ENCODE results near the gene SNRPN.
"Not testable (repeated sequence)": the region's sequence is repeated elsewhere in the genome, so short reads cannot be mapped to it uniquely, and the experiment has no call there.

Gene SNRPN

DNA sequence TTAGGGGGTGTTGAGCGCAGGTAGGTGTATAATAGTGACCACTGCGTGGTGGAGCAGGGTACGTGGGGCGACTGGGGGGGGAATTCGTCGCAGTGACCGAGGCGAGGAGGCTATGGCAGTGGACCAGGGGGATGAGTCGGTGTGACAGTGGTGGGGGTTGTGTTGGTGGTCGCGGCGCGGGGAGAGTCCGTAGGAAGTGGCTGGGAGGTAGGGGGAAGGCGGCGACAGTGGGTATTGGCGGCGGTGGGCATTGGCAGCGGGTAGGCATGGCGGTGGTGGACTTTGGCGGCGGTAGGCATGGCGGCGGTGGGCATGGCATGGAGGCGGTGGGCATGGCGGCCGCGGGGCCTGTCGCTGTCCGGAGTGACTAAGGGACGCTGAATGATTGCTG lies 739 bp downstream of the SNRPN start:
- peak in 1 of 2 donors; percentile 54 for DNase-seq (ENCODE audit: low spot score in 2 of 2)
- Mint-ChIP-seq H3K36me3 (peaks cover 16% of the 10 kb centered on the region), H3K27ac (peak overlapping the region; percentile 94), H3K4me3 (peak overlapping the region; percentile 94), H3K4me1 (peaks cover 20% of the 10 kb centered on the region), H3K9me3 (no peaks in the 10 kb centered on the region)
- peak; percentile 11 for ATAC-seq

DNA sequence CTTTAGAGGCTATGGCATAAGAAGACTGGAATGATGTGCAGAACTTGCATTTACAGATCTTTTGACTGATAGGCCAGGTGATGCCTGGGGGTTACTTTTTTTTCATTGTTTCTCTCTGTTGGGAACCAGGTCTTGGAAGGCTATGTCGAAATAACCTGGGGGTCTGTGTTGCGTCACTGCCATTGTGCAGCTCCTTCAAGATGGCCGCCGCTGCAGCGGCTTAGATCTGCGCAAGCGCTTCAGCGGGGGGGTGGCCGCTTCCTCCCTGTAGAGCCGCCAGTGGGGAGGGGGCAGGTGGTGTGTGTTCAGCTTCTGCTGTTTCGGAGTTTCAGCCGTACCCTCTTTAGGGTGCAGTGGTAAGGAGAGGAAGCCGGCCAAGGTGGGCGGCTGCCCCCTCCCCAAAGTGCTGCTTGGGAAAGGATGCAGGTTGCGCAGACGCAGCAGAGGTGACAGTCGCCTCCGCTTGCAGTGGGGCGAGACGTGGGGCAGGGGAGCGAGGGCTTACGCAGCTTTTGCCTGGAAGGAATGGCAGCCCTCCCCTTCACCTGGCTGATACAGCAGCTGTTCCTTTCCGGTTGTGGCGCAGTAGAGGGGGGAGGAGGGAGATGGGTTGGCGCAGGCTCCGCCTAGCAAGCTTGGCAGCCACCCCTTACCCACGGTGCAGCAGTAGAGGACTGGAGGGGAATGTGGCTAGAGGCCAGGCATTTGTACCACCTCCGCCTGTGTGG lies 1.5 kb downstream of the SNRPN start:
- H3K36me3 Mint-ChIP-seq = peaks cover 16% of the 10 kb centered on the region
- H3K27ac Mint-ChIP-seq = peak overlapping the region; percentile 94
- H3K9me3 Mint-ChIP-seq = no peaks in the 10 kb centered on the region
- DNase-seq (ENCODE audit: low spot score in 2 of 2) (peak; percentile 17 to 72), ATAC-seq (peak; percentile 78)
- peak overlapping the region; percentile 94 for H3K4me3 Mint-ChIP-seq
- H3K4me1 Mint-ChIP-seq = peaks cover 20% of the 10 kb centered on the region

DNA sequence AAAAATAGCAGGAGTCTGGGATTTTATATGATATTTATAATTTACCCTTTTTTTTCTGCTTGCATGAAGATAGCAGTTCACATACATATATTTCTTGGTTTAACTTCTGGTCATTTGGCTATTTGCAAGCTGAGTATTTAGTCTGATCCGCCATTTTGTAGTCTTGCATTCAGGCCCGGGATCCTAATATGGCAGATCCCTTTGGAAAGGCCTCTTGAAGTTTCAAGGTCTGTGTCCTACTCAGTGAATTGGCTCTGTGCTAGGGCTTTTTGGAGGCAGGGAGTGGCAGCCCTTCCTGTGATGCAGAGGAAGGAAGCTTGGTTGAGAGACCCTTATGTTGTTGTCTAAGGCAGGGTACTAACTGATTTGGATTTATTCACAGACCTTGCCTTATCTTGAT lies 2.9 kb downstream of the SNRPN start:
- no peak overlapping the region for H3K27ac Mint-ChIP-seq
- peaks cover 20% of the 10 kb centered on the region for H3K4me1 Mint-ChIP-seq
- H3K4me3 Mint-ChIP-seq = peak overlapping the region; percentile 94
- H3K36me3 Mint-ChIP-seq = peaks cover 16% of the 10 kb centered on the region
- no peak for DNase-seq (ENCODE audit: low spot score in 2 of 2)
- no peaks in the 10 kb centered on the region for H3K9me3 Mint-ChIP-seq
- no peak for ATAC-seq

DNA sequence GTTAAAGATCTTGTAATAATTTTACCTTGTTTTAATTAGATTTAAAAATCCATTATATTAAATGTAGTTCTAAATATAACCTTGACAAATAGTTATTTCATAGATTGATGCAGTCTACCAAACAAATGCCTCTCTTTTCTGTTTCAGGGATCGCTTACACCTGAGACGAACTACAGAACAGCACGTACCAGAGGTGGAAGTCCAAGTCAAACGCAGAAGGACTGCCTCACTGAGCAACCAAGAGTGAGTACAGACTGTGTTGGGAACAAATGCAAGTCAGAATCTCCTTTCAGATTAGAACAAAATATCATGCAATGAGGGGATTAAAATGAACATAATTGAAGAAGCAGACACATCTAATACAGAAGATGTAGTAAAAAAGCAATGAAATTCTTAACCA lies 7.2 kb downstream of the SNRPN start:
- ATAC-seq (no peak), DNase-seq (ENCODE audit: low spot score in 2 of 2) (no peak)
- H3K36me3 Mint-ChIP-seq = peaks cover 41% of the 10 kb centered on the region
- no peak overlapping the region for H3K4me3 Mint-ChIP-seq
- peaks cover 19% of the 10 kb centered on the region for H3K4me1 Mint-ChIP-seq
- no peak overlapping the region for H3K27ac Mint-ChIP-seq
- H3K9me3 Mint-ChIP-seq = peaks cover 4% of the 10 kb centered on the region

DNA sequence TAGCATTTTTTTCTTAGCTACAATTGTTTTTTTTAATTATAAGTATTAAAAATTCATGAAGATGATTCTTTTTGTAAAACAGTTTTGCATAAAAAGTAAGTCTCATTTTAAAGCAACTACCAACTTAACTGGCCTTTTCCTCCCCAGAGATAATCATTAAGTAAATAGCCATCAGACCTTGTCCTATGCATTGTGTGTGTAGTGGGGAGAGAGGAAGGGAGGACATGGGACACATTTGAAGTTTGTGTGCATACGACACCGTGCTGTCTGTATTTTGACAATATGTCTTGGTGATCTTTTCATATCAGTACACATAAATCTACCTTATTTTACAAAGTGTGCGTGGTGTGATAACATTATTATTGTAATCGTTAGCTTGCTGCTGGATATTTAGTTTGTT lies 8.1 kb downstream of the SNRPN start:
- peaks cover 16% of the 10 kb centered on the region for H3K4me1 Mint-ChIP-seq
- H3K9me3 Mint-ChIP-seq = peaks cover 4% of the 10 kb centered on the region
- peaks cover 50% of the 10 kb centered on the region for H3K36me3 Mint-ChIP-seq
- H3K27ac Mint-ChIP-seq = no peak overlapping the region
- H3K4me3 Mint-ChIP-seq = no peak overlapping the region
- DNase-seq (ENCODE audit: low spot score in 2 of 2) (no peak), ATAC-seq (no peak)

DNA sequence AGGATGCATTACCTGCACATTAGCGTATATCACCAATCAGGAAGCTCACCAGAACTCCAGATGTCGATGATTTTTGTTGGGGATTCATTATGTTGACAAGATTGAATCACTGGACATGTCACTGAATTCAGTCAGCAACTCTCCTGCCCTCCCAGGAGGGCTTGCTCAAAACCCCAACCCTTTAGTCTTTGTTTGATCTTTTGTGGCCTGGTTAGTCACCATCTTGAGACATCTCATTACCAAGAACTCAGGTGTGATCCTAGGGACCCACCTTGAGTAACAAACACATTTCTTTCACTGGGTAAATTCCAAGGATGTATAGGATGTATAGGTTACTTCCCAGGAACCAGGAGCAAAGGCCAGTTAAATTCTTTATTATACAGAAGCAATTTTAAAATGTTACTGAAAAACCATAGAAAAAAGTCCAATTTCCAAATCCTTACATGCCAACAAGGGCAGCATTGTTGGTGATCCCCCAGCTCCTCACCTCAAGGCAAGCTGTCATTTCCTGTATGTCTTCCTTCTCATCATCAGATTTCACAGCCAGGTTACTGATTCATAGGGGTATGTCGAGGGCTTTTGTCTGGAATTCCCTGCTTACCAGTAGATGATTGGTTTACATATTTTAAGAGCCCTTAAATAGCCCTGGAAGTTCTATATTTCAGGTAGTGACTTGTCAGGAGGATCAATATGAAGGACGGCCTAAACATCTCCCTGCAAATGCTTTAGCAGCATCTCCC lies 11.7 kb downstream of the SNRPN start:
- H3K36me3 Mint-ChIP-seq = peaks cover 86% of the 10 kb centered on the region

DNA sequence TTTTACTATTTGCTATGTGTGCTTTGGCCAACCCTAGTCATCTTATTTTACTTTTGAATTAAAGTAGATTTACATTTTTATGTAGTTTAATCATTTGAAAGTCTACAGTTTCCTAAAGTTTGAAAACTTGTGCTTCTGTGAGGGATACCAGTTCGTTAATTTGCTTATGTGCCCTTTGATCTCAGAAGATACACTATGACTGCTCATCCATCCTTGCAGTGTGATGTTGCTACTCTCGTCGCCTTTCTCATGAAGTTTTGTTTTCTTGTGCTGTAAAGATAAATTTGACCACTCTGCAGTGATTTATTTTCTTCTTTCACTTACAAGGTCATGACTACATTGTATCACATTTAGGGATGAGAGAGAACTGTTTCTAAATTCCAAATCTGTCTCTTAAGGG lies 16.3 kb downstream of the SNRPN start:
- H3K9me3 Mint-ChIP-seq = peaks cover 10% of the 10 kb centered on the region
- peaks cover 87% of the 10 kb centered on the region for H3K36me3 Mint-ChIP-seq
- no peak overlapping the region for H3K27ac Mint-ChIP-seq
- H3K4me1 Mint-ChIP-seq = no peaks in the 10 kb centered on the region
- ATAC-seq = no peak
- DNase-seq (ENCODE audit: low spot score in 2 of 2) = no peak
- no peak overlapping the region for H3K4me3 Mint-ChIP-seq

More for the DNA sequence above, 11.7 kb downstream of the SNRPN start:
- Mint-ChIP-seq H3K27ac (no peak overlapping the region), H3K4me3 (no peak overlapping the region), H3K4me1 (peaks cover 6% of the 10 kb centered on the region), H3K9me3 (peaks cover 7% of the 10 kb centered on the region)
- DNase-seq (ENCODE audit: low spot score in 2 of 2) (no peak), ATAC-seq (peak; percentile 71)

DNA sequence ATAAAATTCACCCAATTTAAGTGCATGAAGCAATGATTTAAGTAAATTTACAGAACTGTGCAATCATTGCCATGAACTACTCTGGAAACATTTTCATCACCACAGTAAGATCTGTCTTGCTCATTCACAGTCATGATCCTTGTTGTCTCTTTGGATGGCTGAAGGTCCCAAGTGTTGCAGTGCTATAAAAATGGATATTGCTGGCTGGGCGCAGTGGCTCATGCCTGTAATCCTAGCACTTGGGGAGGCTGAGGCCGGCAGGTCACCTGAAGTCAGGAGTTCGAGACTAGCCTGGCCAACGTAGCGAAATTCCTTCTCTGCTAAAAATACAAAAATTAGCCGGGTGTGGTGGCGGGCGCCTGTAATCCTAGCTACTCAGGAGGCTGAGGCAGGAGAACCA lies 17.0 kb downstream of the SNRPN start:
- H3K4me3 Mint-ChIP-seq = no peak overlapping the region
- ATAC-seq = no peak
- DNase-seq (ENCODE audit: low spot score in 2 of 2) = no peak
- H3K9me3 Mint-ChIP-seq = peaks cover 13% of the 10 kb centered on the region
- peaks cover 87% of the 10 kb centered on the region for H3K36me3 Mint-ChIP-seq
- H3K27ac Mint-ChIP-seq = no peak overlapping the region
- H3K4me1 Mint-ChIP-seq = no peaks in the 10 kb centered on the region

DNA sequence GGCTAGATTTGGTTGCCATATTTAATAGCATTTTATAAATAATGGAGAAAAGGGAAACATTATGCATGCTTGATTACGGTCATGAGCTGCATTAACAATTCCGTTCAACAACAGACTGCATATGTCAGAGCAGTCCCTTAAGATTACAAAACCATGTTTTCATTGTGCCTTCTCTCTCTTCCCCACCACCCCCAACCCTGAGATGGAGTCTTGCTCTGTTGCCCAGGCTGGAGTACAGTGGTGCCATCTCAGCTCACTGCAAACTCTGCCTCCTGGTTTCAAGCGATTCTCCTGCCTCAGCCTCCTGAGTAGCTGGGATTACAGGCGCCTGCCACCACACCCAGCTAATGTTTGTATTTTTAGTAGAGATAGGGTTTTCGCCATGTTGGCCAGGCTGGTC lies 17.9 kb downstream of the SNRPN start:
- not testable (repeated sequence) for H3K4me1 Mint-ChIP-seq; ATAC-seq; H3K4me3 Mint-ChIP-seq; H3K27ac Mint-ChIP-seq; DNase-seq (ENCODE audit: low spot score in 2 of 2)
- Mint-ChIP-seq H3K36me3 (peaks cover 87% of the 10 kb centered on the region), H3K9me3 (peaks cover 13% of the 10 kb centered on the region)

DNA sequence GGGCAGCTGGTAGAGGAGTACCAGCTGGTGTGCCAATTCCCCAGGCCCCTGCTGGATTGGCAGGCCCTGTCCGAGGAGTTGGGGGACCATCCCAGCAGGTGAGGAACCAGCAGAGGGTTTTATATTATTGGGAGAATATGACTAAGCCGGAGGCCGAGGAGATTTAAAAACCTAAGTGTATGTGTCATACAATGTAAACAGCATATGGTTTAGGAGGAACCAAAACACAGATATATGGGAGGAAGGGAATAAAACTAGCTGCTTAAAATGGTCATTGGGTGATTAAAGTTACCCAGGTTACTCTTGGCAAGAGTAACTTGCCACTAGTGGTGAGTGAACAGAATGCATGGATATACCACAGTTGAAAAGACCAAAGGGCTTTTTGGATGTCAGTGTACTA lies 22.1 kb downstream of the SNRPN start:
- Mint-ChIP-seq H3K4me3 (no peak overlapping the region), H3K27ac (no peak overlapping the region), H3K9me3 (peaks cover 13% of the 10 kb centered on the region), H3K36me3 (peaks cover 90% of the 10 kb centered on the region), H3K4me1 (no peaks in the 10 kb centered on the region)
- DNase-seq (ENCODE audit: low spot score in 2 of 2) = no peak
- ATAC-seq = no peak

DNA sequence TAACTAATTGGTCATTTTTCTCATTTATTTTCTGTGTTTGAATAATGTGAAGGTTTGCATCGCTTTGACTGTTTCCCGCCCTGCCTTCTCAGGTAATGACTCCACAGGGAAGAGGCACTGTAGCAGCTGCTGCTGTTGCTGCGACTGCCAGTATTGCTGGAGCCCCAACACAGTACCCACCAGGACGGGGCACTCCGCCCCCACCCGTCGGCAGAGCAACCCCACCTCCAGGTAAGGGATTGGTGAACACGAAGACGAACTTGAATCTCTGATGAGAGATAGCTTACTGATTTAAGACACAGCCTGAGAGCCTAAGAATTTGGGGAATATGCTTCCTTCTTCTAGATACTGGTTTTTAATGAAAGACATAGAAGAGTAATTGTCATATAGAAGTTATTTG lies 22.9 kb downstream of the SNRPN start:
- peaks cover 90% of the 10 kb centered on the region for H3K36me3 Mint-ChIP-seq
- DNase-seq (ENCODE audit: low spot score in 2 of 2) (no peak), ATAC-seq (no peak)
- H3K4me3 Mint-ChIP-seq = no peak overlapping the region
- H3K9me3 Mint-ChIP-seq = peaks cover 13% of the 10 kb centered on the region
- no peaks in the 10 kb centered on the region for H3K4me1 Mint-ChIP-seq
- H3K27ac Mint-ChIP-seq = no peak overlapping the region

DNA sequence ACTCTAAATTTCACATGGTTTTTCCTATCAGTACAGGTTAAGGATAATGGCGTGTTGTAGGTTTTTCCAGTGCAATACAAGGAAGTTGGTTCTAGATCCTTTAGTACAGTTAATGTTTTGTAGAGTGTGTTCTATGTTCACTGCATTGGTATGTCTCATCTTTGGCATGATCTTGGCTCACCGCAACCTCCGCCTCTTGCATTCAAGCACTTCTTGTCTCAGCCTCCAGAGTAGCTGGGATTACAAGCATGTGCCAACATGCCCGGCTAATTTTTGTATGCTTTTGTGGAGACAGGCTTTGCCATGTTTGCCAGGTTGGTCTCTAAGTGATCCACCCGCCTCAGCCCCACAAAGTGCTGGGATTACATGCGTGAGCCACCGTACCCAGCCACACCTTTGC lies 30.4 kb downstream of the SNRPN start:
- H3K4me3 Mint-ChIP-seq = no peak overlapping the region
- H3K27ac Mint-ChIP-seq = no peak overlapping the region
- peaks cover 78% of the 10 kb centered on the region for H3K36me3 Mint-ChIP-seq
- ATAC-seq = no peak
- no peak for DNase-seq (ENCODE audit: low spot score in 2 of 2)
- H3K9me3 Mint-ChIP-seq = peaks cover 21% of the 10 kb centered on the region
- peaks cover 7% of the 10 kb centered on the region for H3K4me1 Mint-ChIP-seq

DNA sequence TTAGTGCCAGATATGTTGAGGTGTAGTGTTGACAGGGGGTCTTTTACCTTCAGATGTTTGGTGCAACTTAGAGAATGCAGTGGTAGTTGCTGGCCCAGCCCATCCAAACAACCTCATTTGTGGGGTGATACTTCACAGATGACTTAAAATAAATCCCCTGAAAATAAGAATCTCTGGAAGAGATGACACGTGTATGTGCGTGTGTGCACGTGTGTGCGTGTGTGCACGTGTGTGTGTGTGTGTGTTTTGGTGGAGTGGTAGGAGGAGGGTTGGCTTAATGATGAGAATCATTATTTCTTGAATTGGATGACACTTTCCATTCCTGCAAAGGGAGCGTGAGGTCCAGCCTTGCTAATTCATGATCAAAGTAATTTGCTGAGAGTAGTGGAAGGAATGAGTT lies 31.9 kb downstream of the SNRPN start:
- Mint-ChIP-seq H3K4me3 (no peak overlapping the region), H3K36me3 (peaks cover 64% of the 10 kb centered on the region), H3K4me1 (peaks cover 7% of the 10 kb centered on the region), H3K9me3 (peaks cover 18% of the 10 kb centered on the region), H3K27ac (no peak overlapping the region)
- ATAC-seq (no peak), DNase-seq (ENCODE audit: low spot score in 2 of 2) (no peak)

DNA sequence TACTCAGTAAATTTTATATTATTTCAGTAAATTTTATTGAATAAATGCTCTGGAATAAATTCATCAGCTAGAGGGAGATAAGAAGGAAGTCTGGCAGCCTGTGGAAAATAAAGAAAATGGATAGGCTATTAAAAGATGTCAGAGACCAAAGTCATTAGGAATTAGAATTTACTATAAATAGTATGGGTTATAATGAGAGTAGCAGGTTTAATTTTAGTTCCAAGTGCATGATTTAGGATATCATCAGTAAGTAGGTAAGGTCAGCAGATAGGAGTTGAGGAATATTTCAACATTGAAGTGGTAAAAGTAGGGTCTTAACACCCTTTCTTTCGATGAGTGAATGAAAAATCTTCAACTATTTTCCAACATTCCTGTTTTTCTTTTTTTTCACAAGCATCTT lies 64.6 kb downstream of the SNRPN start:
- DNase-seq (ENCODE audit: low spot score in 2 of 2) (no peak), ATAC-seq (no peak)
- Mint-ChIP-seq H3K27ac (no peak overlapping the region), H3K4me1 (no peaks in the 10 kb centered on the region), H3K9me3 (peaks cover 35% of the 10 kb centered on the region), H3K4me3 (no peak overlapping the region), H3K36me3 (peaks cover 9% of the 10 kb centered on the region)

DNA sequence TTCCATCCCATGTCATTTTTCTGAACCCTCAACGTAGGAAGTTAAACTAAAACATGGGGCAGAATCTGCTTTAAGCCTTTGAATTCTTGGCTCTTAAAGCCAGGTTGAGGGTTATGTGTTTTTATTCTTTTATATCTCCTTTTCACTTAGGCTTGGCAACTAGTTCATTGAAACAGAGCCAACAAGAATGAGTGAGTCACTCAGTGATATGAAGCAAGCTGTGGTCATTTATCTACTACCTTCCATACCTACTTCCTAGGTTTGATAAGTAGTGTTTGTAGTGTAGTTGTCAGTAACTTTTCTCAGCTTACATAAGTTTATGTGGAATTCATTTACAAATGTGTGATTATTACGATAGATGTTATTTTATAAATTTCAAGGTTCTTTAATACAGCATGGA lies 67.4 kb downstream of the SNRPN start:
- H3K36me3 Mint-ChIP-seq = peaks cover 9% of the 10 kb centered on the region
- no peak overlapping the region for H3K27ac Mint-ChIP-seq
- H3K4me1 Mint-ChIP-seq = no peaks in the 10 kb centered on the region
- peaks cover 31% of the 10 kb centered on the region for H3K9me3 Mint-ChIP-seq
- no peak for ATAC-seq
- DNase-seq (ENCODE audit: low spot score in 2 of 2) = no peak
- no peak overlapping the region for H3K4me3 Mint-ChIP-seq
